ENCODE data around the gene SF3B3.

SF3B3 gene

DNA sequence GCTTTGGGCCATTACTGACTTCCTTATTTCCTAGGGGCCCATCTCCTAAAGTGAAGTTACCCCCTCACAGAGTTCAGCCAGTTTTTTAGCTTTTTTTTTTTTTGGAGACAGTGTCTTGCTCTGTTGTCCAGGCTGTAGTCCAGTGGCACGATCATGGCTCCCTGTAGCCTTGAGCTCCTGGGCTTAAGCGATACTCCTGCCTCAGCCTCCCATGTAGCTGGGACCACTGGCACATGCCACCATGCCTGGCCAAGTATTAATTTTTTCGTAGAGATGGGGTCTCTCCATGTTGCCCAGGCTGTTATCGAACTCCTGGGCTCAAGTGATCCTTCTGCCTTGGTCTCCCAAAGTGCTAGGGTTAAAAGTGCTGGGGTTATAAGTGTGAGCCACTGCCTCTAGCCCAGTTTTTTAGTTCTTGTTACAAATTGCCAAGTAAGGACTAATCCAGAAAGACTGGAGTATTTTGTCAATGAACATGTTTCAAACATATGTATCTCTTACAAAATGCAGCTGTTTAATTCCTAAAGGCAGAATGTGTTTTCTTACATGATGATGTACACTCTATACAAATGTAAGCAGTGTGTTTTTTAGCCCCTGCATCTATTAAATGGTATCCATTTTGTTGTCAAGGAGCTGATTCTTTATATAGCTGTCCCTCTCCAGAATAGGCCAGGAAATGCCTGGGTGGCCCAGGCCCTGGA, 73.7 kb downstream of the SF3B3 start:
- no peak overlapping the region for H3K27ac ChIP-seq
- H3K36me3 ChIP-seq: no peaks in the 10 kb centered on the region
- no peaks in the 10 kb centered on the region for H4K20me1 ChIP-seq
- H3K9me3 ChIP-seq: no peaks in the 10 kb centered on the region
- no peak overlapping the region for H3K4me2 ChIP-seq
- no peak for TF ChIP-seq Cebpa-rat (IDR thresholded peaks at IDR 0.05)
- H3K27me3 ChIP-seq: no peaks in the 10 kb centered on the region
- H3K4me1 ChIP-seq: peaks cover 3% of the 10 kb centered on the region
- H3K9ac ChIP-seq: no peak overlapping the region
- no peak overlapping the region for H3K4me3 ChIP-seq

- H3K27ac ChIP-seq: no peak overlapping the region
- no peaks in the 10 kb centered on the region for H3K36me3 ChIP-seq
- H4K20me1 ChIP-seq: no peaks in the 10 kb centered on the region
- H3K27me3 ChIP-seq: no peaks in the 10 kb centered on the region
- TF ChIP-seq Cebpa-rat (IDR thresholded peaks at IDR 0.05): no peak
- H3K9ac ChIP-seq: no peak overlapping the region
- no peaks in the 10 kb centered on the region for H3K4me1 ChIP-seq
- no peak overlapping the region for H3K4me2 ChIP-seq
- no peak overlapping the region for H3K4me3 ChIP-seq
- no peaks in the 10 kb centered on the region for H3K9me3 ChIP-seq
Observed at GRCh38 chr16:70598937-70599503, 75.4 kb downstream of the SF3B3 start.

DNA sequence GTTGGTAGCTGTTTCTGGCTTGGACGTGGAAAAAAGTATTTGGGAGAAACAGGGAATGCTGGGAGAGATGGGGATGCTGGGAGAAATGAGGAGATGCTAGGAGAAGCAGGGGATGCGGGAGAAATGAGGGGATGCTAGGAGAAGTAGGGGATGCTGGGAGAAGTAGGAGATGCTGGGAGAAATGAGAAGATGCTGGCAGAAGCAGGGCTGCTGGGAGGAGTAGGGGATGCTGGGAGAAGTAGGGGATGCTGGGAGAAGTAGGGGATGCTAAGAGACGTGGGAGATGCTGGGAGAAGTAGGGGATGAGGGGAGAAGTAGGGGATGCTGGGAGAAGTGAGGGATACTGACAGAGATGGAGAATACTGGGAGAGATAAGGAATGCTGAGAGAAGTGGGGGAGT, 77.1 kb downstream of the SF3B3 start:
- no peaks in the 10 kb centered on the region for H3K27me3 ChIP-seq
- H3K27ac ChIP-seq: no peak overlapping the region
- H3K4me3 ChIP-seq: no peak overlapping the region
- H3K4me2 ChIP-seq: no peak overlapping the region
- no peak for TF ChIP-seq Cebpa-rat (IDR thresholded peaks at IDR 0.05)
- H3K4me1 ChIP-seq: no peaks in the 10 kb centered on the region
- no peaks in the 10 kb centered on the region for H3K36me3 ChIP-seq
- no peaks in the 10 kb centered on the region for H4K20me1 ChIP-seq
- H3K9ac ChIP-seq: no peak overlapping the region
- H3K9me3 ChIP-seq: no peaks in the 10 kb centered on the region

- TF ChIP-seq Cebpa-rat (IDR thresholded peaks at IDR 0.05): no peak
- Histone ChIP-seq H3K4me1 (no peaks in the 10 kb centered on the region), H3K4me3 (no peak overlapping the region), H3K27me3 (no peaks in the 10 kb centered on the region), H3K4me2 (no peak overlapping the region), H3K36me3 (no peaks in the 10 kb centered on the region), H3K9me3 (no peaks in the 10 kb centered on the region), H3K27ac (no peak overlapping the region), H3K9ac (no peak overlapping the region), H4K20me1 (no peaks in the 10 kb centered on the region)
Observed at GRCh38 chr16:70601576-70602575, 78.3 kb downstream of the SF3B3 start.

DNA sequence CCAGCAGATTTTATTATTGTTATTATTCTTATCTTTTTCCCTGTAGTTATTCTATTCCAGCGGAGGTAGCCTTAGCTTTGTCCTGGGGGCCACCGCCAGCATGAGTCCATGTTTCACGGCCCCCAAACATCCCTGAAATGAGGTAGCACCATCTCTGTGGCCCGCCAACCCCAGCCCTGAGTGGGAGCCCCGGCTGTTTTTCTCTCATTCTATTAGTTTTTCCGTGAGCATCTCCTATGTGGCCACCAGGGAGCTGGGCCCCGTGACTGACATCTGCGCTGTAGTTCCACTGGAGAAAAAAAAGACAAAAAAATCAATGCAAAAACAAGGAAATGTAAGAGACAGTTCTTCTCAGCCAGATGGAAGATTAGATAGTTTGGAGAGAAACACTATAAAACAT, 79.2 kb downstream of the SF3B3 start:
- Histone ChIP-seq H3K4me2 (no peak overlapping the region), H3K4me1 (no peaks in the 10 kb centered on the region), H3K9me3 (no peaks in the 10 kb centered on the region), H3K27ac (no peak overlapping the region), H4K20me1 (no peaks in the 10 kb centered on the region), H3K36me3 (no peaks in the 10 kb centered on the region), H3K9ac (no peak overlapping the region), H3K27me3 (no peaks in the 10 kb centered on the region), H3K4me3 (no peak overlapping the region)
- TF ChIP-seq Cebpa-rat (IDR thresholded peaks at IDR 0.05): no peak

DNA sequence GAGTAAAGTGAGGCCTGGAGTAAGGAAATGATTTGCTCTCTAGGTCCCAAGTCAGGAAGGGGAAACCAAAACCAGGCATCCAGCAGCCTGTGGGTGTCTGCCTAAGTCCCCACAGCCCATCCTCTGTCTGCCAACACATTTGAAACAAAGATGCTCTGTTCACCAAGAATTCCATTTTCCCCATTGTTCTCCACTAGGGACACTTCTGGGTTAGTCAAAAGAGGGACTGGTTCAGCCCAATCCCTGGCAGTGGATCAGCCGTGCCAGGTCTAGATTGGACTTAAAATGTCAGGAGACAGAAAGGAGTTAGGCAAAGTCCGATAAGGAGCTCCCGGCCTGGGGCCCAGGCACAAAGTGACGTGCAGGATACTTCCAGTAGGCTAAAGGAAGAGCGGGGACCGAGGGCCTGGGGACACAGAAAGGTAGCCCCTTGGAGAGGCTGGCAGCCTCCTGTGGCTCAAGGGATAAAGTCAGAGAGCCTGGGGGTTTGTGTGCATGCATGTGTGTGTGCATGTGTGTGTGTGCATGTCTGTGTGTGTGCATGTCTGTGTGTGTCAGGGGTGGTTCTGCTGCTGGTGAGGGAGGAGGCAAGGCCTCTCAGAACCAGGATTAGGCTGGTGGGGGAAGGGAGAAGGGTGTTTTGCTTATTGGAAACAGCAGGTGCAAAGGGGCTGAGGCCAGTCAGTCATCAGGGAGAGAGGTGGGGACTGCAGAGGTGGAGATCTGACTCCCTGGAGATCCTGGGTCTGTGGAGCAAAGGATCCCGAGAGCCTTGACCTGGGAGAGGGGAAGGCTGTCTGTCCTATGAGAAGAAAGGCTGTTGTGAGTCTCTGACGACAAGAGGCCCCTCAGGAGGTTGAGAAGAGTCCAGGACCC, 81.0 kb downstream of the SF3B3 start:
- no peaks in the 10 kb centered on the region for H3K4me1 ChIP-seq
- no peak for TF ChIP-seq Cebpa-rat (IDR thresholded peaks at IDR 0.05)
- H3K36me3 ChIP-seq: no peaks in the 10 kb centered on the region
- H3K9ac ChIP-seq: no peak overlapping the region
- no peaks in the 10 kb centered on the region for H4K20me1 ChIP-seq
- no peak overlapping the region for H3K4me2 ChIP-seq
- no peaks in the 10 kb centered on the region for H3K27me3 ChIP-seq
- no peak overlapping the region for H3K27ac ChIP-seq
- H3K9me3 ChIP-seq: no peaks in the 10 kb centered on the region
- H3K4me3 ChIP-seq: no peak overlapping the region

GRCh38 chr16:70605283-70605657, 81.7 kb downstream of the SF3B3 start:
- TF ChIP-seq Cebpa-rat (IDR thresholded peaks at IDR 0.05): no peak
- Histone ChIP-seq H3K27ac (no peak overlapping the region), H4K20me1 (no peaks in the 10 kb centered on the region), H3K9me3 (no peaks in the 10 kb centered on the region), H3K9ac (no peak overlapping the region), H3K4me3 (no peak overlapping the region), H3K27me3 (no peaks in the 10 kb centered on the region), H3K36me3 (no peaks in the 10 kb centered on the region), H3K4me1 (no peaks in the 10 kb centered on the region), H3K4me2 (no peak overlapping the region)

DNA sequence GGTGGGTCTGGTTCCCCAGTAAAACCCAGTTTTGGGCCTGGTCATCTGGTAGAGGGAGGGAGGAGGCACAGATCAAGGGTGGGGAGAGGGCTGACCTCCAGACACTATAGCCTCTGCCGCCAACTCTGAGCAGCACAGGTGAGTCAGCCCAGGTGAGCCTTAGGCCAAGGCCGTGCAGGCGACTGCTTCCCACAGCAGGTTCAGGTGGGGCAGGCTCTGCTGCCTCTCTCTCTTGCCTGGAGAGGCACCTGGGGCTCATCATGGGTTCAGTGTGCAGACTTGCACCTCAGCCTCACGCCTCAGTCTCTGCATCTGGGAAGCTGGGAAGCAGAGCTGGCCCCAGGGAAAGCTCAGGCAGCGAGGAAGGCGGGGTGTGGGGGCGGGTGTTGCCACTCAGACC, 84.9 kb downstream of the SF3B3 start:
- no peaks in the 10 kb centered on the region for H3K27me3 ChIP-seq
- H3K4me3 ChIP-seq: no peak overlapping the region
- H4K20me1 ChIP-seq: no peaks in the 10 kb centered on the region
- no peaks in the 10 kb centered on the region for H3K4me1 ChIP-seq
- H3K9me3 ChIP-seq: no peaks in the 10 kb centered on the region
- no peak overlapping the region for H3K4me2 ChIP-seq
- H3K27ac ChIP-seq: no peak overlapping the region
- no peak overlapping the region for H3K9ac ChIP-seq
- no peak for TF ChIP-seq Cebpa-rat (IDR thresholded peaks at IDR 0.05)
- H3K36me3 ChIP-seq: no peaks in the 10 kb centered on the region
